ENCODE results near the gene EXOC2.
"Not testable (repeated sequence)": the region's sequence is repeated elsewhere in the genome, so short reads cannot be mapped to it uniquely, and the experiment has no call there.

EXOC2 gene

DNA sequence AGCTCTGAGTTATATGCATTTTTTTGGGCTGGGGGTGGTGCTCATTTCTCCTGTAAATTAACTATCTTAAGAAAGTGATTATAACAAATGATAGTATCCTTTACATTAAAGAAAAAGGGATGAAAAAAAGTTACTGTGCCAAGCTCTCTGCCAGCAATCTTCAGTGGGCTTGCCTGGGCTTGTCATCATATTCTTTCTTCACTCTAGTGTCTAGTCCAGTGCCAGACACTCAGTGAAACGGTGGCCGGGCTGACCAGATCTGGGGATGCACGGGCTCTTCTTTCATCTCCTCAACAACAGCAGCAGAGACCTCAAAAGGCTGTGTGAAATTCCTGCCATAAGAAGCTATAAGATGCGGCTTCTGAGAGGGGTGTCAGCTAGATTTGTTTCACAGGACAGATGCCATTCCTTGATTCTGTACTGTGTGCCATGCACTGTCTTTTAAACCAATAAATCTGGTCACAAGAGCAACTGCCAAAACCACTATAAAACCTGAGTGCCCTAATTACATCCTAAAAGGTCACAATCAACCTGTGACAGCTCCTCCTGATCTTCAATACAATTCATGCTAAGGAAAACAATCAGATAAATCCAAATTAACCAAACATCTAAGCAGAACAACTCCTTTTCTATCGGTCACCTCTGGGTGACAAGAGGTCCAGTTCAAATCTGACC is 12.1 kb downstream of the EXOC2 start:
- no peak for DNase-seq (ENCODE audit: low read depth in 2 of 2)

DNA sequence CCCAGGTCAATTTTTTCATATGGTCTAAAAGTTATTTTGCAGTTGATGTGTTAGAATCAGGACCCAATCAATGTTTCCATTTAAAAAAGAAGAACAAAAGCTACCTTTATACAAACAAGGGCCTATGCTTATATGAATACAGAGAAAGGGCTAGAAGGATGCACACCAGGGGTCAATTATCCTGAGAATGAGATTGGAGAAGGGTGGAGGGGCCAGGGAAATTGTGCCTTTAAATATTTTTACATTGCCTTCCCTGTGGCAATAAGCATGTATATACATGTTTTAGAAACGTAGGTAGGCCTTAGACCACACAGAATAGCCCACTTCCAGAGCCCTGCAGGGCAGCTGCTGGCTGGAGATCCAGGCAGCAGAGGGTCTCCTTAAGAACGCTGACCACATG is 12.7 kb downstream of the EXOC2 start:
- DNase-seq (ENCODE audit: low read depth in 2 of 2), result no peak

DNA sequence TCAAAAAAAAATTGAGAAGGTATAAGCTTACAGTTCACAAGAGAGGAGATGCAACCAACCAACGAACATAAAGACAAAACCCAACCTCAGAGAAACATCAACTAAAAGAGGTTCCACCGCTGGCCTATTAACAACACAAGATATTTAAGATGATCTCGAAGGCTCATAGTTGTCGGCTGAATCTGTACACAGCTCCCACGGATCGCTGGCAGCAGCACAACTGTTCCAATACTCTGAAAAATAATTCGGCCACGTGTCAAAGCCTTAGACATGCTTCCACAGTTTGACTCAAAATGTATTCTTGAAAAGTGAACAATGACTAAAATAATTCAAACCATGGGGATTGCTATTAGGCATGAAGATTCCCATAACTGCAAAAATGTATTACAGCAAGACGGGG is 13.7 kb downstream of the EXOC2 start:
- no peak for DNase-seq (ENCODE audit: low read depth in 2 of 2)

DNA sequence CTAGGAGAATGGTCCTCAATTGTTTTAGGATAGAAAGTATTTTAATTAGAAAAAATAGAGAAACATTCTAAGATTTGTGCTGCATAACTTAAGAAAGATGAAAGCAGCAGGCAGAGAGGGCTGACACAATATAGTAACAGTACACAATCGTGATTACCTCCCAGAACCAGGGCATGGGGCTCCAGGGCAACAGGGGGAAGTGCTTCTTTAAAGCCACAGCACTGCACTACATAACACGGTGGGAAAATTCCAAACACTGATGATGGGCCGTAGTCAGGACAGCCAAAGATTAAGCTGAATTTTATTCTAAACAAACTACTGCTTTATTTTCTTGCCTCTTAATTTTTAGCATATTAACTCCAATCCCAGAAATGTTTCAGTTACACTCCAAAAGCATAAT is 14.4 kb downstream of the EXOC2 start:
- no peak for DNase-seq (ENCODE audit: low read depth in 2 of 2)

DNA sequence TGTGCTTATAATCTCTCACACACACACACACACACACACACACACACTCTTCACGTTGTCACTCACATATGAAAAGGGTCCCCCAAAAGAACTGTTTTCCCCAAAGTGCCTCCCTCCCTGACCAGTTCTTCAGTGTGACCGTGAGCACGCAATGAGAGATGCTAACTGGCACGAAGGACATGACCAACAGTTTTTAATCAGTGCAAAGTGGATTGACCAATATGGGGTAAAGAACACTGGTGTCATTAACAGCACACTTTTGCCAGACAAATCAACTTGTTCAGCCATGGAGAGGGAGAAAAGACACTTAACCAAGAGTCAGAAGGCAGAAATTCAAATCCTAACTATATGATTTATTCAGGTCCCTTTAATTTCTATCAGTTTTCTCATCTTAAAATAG is 15.0 kb downstream of the EXOC2 start:
- DNase-seq (ENCODE audit: low read depth in 2 of 2), result no peak

DNA sequence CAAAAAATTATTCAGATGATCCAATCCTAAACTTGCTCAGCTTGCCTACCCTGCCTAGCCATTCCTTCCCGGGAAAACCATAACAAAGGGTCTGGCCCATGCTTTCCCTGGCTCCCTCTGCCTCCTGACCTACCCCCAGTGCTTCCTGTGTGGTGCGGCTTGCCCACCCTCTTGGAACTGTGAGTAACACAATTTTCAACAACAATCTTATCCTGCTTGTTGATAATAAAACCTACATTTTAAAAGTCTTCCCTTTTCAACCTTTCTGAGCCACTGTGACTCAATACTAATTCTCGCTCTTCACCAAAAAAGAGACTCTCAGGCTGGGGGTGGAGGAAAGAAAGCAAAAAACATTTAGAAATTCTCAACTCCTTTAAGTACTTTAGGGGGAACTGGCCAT is 18.0 kb downstream of the EXOC2 start:
- no peak for DNase-seq (ENCODE audit: low read depth in 2 of 2)

DNA sequence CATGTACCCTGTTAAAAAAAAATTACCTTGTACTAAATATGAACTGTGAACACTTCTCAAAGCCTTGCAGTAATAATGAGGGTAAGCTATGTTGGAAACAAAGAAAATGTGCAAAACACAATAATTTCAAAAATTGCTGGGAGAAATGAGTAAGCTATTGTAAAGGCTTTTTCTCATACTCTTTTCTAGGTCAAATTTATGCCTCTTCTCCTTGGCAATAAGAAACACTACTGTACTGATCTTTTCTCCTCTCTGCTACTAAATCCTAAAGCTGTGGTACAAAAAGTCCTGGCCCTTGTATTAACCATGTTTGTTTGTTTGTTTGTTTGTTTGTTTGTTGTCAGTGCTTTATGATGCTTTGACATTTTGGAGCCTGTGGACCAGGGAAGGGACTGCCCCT is 18.5 kb downstream of the EXOC2 start:
- DNase-seq (ENCODE audit: low read depth in 2 of 2), result no peak

DNA sequence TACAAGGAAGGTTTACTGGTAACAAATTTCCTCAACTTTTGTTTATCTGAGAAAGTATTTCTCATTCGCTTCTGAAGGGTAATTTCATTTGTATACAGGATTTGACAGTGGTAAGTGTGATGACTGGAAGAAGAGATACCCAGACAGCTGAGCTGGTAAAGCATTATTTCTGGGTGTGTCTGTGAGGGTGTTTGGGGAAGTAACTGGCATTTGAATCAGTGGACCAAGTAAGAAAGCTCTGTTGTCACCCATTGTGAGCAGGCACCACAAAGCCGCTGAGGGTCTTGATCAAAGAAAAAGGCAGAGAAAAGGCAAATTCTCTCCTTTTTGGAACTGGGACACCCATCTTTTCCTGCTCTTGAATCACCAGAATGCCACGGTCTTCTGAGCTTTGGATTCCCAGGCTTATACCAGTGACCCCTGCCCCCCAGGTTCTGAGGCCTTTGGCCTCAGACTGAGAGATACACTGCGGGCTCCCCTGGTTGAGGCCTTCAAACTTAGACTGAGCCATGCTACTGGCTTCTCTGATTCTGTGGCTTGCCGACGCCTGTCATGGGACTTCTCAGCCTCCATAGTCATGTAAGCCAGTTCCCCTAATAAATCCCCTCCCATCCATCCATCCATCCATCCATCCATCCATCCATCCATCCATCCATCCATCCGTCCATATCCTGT is 25.5 kb downstream of the EXOC2 start:
- DNase-seq (ENCODE audit: low read depth in 2 of 2), result no peak

DNA sequence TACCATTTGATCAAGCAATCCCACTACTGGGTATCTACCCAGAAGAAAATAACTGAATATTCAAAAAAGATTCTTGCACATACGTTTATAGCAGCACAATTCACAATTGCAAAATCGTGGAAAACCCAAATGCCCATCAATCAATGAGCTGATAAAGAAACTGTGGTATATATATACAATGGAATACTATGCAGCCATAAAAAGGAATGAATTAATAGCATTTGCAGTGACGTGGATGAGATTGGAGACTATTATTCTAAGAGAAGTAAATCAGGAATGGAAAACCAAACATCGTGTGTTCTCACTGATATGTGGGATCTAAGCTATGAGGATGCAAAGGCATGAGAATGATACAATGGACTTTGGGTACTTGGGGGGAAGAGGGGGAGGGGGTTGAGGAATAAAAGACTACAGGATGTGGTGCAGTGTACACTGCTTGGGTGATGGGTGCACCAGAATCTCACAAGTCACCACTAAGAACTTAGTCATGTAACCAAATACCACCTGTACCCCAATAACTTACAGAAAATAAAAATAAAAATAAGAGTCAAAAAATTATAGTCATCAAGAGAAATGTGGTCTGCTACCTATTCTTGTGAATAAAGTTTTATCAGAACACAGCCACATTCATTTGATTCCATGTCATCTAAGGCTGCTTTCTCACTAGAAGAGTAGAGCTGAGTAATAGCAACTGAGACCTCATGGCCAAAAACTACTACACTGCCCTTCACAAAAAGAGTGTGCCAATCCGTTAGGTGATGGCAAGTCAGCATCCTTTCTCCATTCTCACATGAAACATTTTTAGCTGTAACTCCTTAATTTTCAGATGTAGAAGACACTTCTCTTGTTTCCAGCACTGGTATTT is 27.3 kb downstream of the EXOC2 start:
- DNase-seq (ENCODE audit: low read depth in 2 of 2), result no peak

DNA sequence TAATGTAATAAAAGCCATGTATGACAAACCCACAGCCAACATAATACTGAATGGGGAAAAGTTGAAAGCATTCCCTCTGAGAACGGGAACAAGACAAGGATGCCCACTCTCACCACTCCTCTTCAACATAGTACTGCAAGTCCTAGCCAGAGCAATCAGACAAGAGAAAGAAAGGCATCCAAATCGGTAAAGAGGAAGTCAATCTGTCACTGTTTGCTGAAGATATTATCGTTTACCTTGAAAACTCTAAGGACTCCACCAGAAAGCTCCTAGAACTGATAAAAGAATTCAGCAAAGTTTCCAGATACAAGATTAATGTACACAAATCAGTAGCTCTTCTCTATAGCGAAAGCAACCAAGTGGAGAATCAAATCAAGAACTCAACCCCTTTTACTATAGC is 29.2 kb downstream of the EXOC2 start:
- DNase-seq (ENCODE audit: low read depth in 2 of 2), result not testable (repeated sequence)

DNA sequence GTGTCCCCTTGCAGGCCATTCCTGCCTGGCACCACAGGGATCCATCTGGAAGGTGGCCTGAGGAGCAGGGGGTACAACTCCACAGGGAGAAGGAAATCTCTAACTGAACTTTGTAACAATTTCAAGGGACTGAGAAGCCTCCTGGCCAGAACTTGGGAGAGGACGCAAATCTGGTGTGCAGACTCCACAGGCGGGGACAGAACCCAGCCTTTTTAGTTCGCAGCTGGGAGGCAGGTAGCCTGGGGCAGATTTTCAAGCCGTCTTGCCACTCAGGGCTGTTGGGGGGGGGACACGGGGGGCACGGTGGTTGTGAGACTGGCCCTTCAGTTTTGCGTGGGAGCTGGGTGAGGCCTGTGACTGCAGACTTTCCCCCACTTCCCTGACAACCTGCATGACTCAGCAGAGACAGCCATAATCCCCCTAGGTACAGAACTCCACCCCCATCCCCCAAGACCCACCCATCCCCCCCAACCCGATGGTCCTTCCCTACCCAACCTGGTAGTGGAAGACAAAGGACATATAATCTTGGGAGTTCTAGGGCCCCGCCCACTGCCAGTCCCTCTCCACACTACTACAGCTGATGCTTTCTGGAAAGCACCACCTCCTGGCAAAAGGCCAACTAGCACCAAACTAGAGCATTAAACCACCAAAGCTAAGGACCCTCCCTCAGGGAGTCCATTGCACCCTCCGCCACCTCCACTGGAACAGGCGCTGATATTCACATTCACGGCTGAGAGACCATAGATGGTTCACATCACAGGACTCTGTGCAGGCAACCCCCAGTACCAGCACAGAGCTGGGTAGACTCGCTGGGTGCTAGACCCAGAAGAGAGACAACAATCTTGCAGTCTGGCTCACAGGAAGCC is 33.0 kb downstream of the EXOC2 start:
- no peak for DNase-seq (ENCODE audit: low read depth in 2 of 2)

DNA sequence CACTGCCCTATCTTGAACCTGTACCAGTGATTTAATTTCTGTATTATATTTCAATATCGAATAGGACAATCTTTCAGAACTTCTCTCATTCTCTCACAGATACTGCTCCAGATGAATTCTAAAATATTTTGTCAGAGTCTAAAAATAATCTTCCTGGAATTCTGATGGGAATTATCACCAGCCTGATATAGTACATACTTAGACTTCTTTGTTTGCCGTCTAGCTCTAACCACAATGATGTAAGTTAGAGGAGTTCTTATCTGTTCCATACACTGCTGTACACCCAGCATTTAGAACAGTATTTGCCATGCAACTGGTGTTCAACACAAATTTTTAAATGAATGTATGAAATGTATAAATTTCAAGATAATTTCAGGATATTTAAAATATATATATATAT is 34.7 kb downstream of the EXOC2 start:
- DNase-seq (ENCODE audit: low read depth in 2 of 2), result no peak

DNA sequence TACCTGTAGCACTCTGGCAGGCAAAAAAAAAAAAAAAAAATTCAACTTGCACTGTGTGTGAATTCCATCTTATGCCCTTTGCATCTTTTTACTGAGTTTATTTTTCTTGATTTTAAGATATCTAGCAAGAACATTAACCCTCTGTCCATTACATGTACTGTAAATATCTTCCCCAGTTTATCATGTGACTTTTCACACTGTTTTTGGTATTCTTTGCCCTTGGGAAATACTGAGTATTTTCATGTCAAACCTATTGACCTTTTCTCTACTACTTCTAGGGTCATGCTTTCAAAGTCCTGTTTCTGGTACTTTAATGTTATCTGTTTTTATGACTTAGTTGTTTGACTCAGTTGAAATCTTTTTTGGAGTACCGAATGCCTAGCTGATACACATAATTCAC is 35.2 kb downstream of the EXOC2 start:
- DNase-seq (ENCODE audit: low read depth in 2 of 2), result no peak

DNA sequence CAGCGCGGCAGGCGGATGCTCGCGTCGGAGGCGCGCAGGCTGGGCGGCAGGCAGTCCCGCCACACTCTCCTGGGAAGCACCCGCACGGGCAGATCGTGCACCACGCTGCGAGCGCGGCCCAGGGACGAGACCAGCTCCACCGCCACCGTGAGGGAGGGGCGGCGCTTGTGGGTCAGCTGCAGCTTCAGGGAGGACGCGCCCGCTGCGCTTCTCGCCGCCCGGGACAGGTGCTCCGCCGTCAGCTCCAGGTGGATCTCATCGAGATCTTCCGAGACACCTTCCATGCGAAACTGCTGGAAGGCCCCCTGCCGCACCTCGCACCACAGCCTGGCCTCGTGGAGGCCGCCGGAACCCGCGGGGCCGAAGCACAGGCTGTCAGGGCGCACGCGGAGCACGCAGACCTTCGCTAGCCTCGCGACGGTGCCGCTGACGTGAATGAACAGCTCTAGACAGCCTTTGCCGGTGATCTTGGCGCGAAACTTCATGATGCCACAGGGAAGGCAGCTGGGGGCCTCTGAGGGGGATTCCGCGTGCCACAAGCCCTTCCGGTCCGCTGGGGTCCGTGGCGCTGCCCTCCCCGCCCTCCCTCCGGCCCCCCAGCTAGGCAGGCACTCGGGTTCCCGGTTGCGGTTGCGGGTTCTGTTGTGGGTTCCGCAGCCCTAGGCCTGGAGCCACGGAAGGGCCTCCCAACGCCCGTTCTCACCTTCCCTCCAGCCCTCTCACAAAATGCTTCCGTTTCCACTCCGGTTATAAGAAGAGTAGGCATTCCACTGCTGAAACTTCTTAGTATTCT is 36.3 kb downstream of the EXOC2 start, which contains the start of gene HUS1B:
HUS1B (minus strand) TSS at position 641 of the 793 bp plus-strand sequence; CDS start at position 485, 156 bp downstream.
- no peak for DNase-seq (ENCODE audit: low read depth in 2 of 2)

DNA sequence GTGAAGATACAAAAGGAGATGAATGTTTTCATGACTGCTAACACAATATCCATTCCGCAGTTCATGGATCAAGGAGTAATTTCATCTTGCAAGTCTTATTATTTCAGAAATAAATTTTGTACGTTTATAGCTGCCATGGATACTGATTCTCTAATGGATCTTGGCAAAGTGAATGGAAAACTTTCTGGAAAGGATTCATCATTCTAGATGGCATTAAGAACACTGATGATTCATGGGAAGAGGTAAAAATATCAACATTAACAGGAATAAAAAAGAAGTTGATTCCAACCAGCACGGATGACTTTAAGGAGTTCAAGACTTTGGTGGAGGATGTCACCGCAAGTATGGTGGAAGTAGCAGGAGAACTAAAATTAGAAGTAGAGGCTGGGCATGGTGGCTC is 38.8 kb downstream of the EXOC2 start:
- no peak for DNase-seq (ENCODE audit: low read depth in 2 of 2)

DNA sequence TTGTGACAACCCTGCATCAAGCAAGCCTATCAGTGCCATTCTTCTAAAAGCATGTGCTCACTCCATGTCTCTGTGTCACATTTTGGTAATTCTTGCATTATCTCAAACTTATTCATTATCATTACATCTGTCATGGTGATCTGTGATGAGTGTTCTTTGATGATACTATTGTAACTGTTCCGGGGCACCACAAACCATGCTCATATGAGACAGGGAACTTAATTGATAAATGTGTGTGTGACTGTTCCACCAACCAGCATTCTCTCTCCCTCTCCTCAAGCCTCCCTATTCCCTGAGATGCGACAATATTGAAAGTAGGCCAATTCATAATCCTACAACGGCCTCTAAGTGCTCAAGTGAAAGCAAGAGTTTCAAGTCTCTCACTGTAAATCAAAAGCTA is 40.1 kb downstream of the EXOC2 start:
- no peak for DNase-seq (ENCODE audit: low read depth in 2 of 2)

DNA sequence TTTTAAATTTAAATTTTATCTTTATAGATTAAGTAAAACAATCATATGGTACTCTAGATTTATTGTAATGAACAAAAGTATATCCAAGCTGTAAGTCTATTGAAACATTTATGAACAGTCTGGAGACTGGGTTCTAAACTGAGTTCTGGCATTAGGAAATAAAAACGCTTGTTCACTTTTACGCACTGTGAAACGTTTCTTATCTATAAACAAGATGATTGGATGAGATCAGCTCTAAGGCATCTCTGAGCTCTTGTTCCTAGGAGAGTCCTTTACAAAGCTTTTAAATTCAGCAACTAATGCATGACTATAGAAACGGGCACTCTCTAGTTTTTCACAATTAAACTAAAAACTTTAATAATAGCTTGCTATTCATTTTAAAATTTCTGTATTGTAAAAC is 42.8 kb downstream of the EXOC2 start:
- DNase-seq (ENCODE audit: low read depth in 2 of 2), result no peak

DNA sequence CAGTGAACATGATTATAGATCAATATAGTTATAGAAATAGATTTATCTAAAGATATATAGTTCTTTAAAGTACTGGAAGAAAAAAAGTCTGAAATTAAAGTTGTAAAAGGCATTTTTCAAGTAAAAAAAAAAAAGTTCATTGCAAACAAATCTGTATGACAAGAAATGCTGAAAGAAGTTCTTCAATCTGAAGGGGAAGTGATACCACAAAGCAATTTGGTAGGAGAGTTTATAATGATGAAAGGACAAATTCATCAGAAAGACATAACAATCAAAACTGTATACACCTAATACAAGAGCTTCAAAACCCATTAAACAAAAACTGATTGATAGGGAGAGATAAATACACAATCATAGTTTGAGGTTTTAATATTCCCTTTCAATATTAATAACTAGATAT is 50.1 kb downstream of the EXOC2 start:
- no peak for DNase-seq (ENCODE audit: low read depth in 2 of 2)

DNA sequence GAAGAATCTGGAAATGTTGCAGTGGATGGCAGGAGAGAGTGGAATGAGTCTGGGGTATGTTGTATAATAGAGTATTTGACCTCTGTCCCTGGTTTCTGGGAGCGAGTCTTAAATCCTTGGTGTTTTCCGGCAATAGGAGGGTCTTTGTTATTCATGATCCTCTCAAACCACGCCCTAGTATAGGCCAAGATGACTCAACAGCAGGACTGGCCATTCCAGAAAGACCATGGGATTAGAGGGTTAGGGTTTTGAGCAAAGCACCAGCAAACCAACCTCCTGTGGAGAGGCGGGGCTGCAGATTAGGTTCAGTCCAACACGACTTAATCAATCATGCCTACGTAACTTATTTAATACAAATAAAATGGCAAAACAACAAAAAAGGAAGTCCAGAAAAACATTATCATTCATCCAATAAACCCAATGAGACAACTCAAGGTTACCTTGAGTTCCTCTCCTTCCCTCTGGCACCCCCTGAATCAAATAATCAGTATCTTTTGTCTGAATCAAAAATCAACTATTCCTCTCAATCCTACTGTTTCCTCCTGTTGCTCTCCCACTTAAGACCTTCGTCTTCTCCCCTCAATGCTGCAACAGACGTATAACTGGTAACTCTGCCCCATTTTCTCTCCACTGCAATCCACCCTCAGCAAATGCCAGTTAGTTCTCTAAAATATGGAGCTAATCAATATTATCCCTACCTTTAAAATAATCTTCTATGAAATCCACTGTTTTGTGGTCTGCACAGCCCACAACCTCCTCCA is 51.5 kb downstream of the EXOC2 start:
- DNase-seq (ENCODE audit: low read depth in 2 of 2), result no peak

DNA sequence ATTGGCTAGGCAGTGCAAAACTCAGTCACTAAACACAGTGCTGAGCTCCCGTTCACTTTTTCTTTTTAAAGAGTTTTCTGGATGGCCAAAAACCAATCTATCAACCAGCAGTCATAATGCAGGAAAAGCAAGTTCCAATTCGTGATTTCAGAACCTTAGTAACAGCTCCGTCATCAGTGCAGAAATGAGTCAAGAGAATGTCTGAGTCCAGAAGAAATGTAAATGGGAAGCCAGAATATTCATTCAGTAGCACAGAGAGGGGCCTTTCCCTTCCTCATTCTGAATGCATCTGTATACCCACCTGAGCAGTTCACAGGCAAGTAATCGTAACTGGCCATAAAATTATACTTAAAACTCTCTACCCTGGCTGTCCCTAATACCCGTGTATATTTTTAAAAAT is 56.5 kb downstream of the EXOC2 start:
- DNase-seq (ENCODE audit: low read depth in 2 of 2), result no peak
